ENCODE results near the gene SEC14L1. TPM values are rescaled to one million over a fixed set of nuclear protein-coding genes. Genes with fewer than 3 reads are reported as not detected.

Gene SEC14L1
- total and polyA plus RNA-seq, 2 of the 8 experiments (the other 6 are each of a cell fraction or from before 2014, with no cell fraction given), result 27.2 to 74.4 TPM

DNA sequence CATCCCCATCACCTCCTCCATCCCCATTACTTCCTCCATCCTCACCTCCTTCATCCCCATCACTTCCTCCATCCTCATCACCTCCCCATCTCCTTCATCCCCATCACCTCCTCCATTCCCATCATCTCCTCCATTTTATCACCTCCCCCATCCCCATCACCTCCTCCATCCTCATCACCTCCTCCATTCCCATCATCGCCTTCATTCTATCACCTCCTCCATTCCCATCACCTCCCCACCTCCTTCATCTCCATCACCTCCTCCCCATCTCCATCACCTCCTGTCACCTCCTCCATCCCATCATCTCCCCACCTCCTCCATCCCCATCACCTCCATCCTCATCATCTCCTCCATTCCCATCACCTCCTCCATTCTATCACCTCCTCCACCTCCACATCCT lies 116.4 kb downstream of the SEC14L1 start (continued):
- TF ChIP-seq GTF2F1 (IDR thresholded peaks at IDR 0.05; ENCODE audit: borderline replicate concordance, low read depth, low read length), result no peak
- TF ChIP-seq TAF7 (optimal IDR thresholded peaks at IDR 0.05; ENCODE audit: borderline replicate concordance, low read depth, low read length), result no peak
- no peak for TF ChIP-seq SAP30 (IDR thresholded peaks at IDR 0.05; ENCODE audit: insufficient read depth, insufficient replicate concordance, low read length)
- no peak for TF ChIP-seq BCL11A (IDR thresholded peaks at IDR 0.05; ENCODE audit: low read depth in 2 of 2, low read length in 2 of 2)
